Measurements from ENCODE around the gene MDH1B. TPM values are rescaled to one million over a fixed set of nuclear protein-coding genes. Genes with fewer than 3 reads are reported as not detected.

Gene MDH1B
- total RNA-seq, 2 donors from 2014 or later, result 0.56 to 1.1 TPM

- H3K4me3 Mint-ChIP-seq, result no peak overlapping the region
- peak; percentile 60 for ATAC-seq (replicated peaks)
- H3K36me3 Mint-ChIP-seq (ENCODE audit: low read depth), result no peaks in the 10 kb centered on the region
- no peak overlapping the region for H3K27ac Mint-ChIP-seq
- peaks cover 2% of the 10 kb centered on the region for H3K27me3 Mint-ChIP-seq
- H3K9me3 Mint-ChIP-seq, result no peaks in the 10 kb centered on the region
- H3K4me1 Mint-ChIP-seq, result peaks cover 5% of the 10 kb centered on the region
Observed at GRCh38 chr2:206693399-206694137, 71.6 kb downstream of the MDH1B start.

DNA sequence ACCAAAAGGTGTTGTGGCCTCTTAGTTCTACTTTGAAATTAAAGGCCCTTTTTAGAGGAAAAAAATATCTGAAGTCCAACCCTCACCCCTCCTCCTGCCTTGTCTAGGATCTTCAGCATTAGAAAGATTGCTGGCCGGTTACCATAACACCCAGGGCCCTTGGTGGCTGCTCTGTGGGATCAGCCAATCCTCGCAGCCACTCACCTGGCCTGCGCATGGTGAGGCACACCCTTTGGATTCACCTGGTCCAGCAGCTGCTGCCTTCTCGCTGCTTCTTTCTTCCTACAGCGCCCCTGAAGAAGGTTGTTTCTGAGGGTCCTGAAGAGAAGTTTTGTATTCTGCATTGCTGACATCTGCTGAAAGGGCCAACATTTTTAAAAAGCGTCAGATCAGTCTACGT lies 72.2 kb downstream of the MDH1B start:
- no peaks in the 10 kb centered on the region for H3K36me3 Mint-ChIP-seq (ENCODE audit: low read depth)
- no peak for ATAC-seq (replicated peaks)
- peaks cover 5% of the 10 kb centered on the region for H3K4me1 Mint-ChIP-seq
- no peak overlapping the region for H3K27ac Mint-ChIP-seq
- H3K4me3 Mint-ChIP-seq, result no peak overlapping the region
- no peaks in the 10 kb centered on the region for H3K9me3 Mint-ChIP-seq
- H3K27me3 Mint-ChIP-seq, result no peaks in the 10 kb centered on the region

DNA sequence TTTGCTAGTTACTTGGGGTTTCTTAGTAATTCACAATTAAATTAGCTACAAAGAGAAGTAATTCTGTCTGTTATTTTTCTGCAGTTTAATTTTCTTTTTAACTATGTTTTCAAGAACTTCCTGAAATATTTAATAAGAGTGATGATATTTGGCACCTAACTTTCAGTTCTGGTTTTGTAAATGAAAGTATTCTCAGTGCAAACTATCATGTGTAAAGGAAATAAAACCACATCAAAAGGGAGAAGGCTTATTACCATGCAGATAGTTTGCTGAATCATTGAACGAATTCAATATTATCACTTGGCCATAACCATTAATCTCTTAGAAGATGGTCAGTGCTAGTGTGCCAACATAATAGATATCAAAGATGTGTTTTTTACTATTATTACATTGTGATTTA lies 76.1 kb downstream of the MDH1B start:
- Mint-ChIP-seq H3K36me3 (ENCODE audit: low read depth) (no peaks in the 10 kb centered on the region), H3K4me1 (peaks cover 5% of the 10 kb centered on the region), H3K9me3 (no peaks in the 10 kb centered on the region), H3K27me3 (no peaks in the 10 kb centered on the region), H3K27ac (no peak overlapping the region), H3K4me3 (no peak overlapping the region)
- no peak for ATAC-seq (replicated peaks)

- Mint-ChIP-seq H3K4me3 (no peak overlapping the region), H3K4me1 (peaks cover 5% of the 10 kb centered on the region), H3K27ac (no peak overlapping the region), H3K36me3 (ENCODE audit: low read depth) (no peaks in the 10 kb centered on the region), H3K27me3 (no peaks in the 10 kb centered on the region), H3K9me3 (no peaks in the 10 kb centered on the region)
- ATAC-seq (replicated peaks), result no peak
Observed at GRCh38 chr2:206688453-206688852, 76.7 kb downstream of the MDH1B start.

Other genes with a start within 250 kb of the MDH1B start
- not detected for gene FAM237A, start 122.8 kb downstream of the MDH1B start, total RNA-seq
- gene DYTN, start 46.9 kb downstream of the MDH1B start, total RNA-seq, result not detected
- gene FASTKD2, start 278 bp upstream of the MDH1B start, total RNA-seq, result 10 to 100 TPM; 24.3 to 40.1 TPM
- gene CPO, start 174.2 kb upstream of the MDH1B start, total RNA-seq, result not detected

Measured in activated T-helper 17 cell treated with anti-CD3 and anti-CD28 coated beads, Interleukin-2, amount 50 U/mL, for 72 hours (primary cell).